Mesodermal cell (in vitro differentiated cells): ENCODE results near the gene GAGE13. TPM values are rescaled to one million over a fixed set of nuclear protein-coding genes. Genes with fewer than 3 reads are reported as not detected.
"Not testable (repeated sequence)": the region's sequence is repeated elsewhere in the genome, so short reads cannot be mapped to it uniquely, and the experiment has no call there.

Experiments used
- H3K27ac ChIP-seq: 2 replicates; pipeline ENCODE4 v1.7.0; 2013; ENCODE audit warnings: mild to moderate bottlenecking, low read depth, low read length, moderate library complexity; ENCODE audit not compliant: severe bottlenecking
- H3K36me3 ChIP-seq: 2 replicates; pipeline ENCODE4 v1.7.1; 2013; ENCODE audit warnings: mild to moderate bottlenecking, low read length, moderate library complexity; ENCODE audit not compliant: control insufficient read depth, insufficient read depth
- H3K4me1 ChIP-seq: one replicate; pipeline ENCODE4 v1.7.1; 2013; ENCODE audit warnings: mild to moderate bottlenecking, low read length; ENCODE audit not compliant: insufficient read depth, control insufficient read depth, poor library complexity, severe bottlenecking
- H3K4me3 ChIP-seq: 2 replicates; pipeline ENCODE4 v1.7.0; 2013; ENCODE audit warnings: low read length, control low read depth, mild to moderate bottlenecking; ENCODE audit not compliant: insufficient read depth, poor library complexity, severe bottlenecking; ENCODE audit errors: extremely low read depth
- H3K9me3 ChIP-seq: 2 replicates; pipeline ENCODE4 v1.7.1; 2013; ENCODE audit warnings: mild to moderate bottlenecking, low read length, moderate library complexity; ENCODE audit not compliant: control insufficient read depth
- WGBS, 2 experiments: methylation state at CpG; one replicate each; pipeline ENCODE4 v1.1.5; 2013; ENCODE audit warnings: missing lambda C conversion rate in 2 of 2; ENCODE audit not compliant: insufficient coverage in 2 of 2; 5-methylcytosine and 5-hydroxymethylcytosine counted together
- polyA plus RNA-seq, 2 experiments: library from polyadenylated mRNA; stranded (reverse); fragments of 50-300 nt; gene quantifications; one replicate each; pipeline ENCODE4 v1.2.3, GENCODE V29; 2013

Gene GAGE13, protein sequence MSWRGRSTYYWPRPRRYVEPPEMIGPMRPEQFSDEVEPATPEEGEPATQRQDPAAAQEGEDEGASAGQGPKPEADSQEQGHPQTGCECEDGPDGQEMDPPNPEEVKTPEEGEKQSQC
- not detected for polyA plus RNA-seq (2013, experiment 1 of 2)
- not detected for polyA plus RNA-seq (2013, experiment 2 of 2)

DNA sequence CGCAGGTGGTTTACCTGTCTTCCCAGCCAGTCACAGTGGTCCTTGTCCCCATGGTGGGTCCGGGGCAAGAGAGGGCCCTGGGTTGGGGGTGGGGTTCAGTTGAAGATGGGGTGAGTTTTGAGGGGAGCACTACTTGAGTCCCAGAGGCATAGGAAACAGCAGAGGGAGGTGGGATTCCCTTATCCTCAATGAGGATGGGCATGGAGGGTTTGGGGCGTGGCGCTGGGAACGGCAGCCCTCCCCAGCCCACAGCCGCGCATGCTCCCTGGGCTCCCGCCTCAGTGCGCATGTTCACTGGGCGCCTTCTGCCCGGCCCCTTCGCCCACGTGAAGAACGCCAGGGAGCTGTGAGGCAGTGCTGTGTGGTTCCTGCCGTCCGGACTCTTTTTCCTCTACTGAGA lies at the start of gene GAGE13:
Gene GAGE13, plus strand, starts transcription at position 301 of the 400 bp plus-strand sequence. CDS start 1,156 bp downstream, outside the sequence.
- H3K4me3 ChIP-seq, H3K36me3 ChIP-seq, H3K9me3 ChIP-seq, H3K27ac ChIP-seq, H3K4me1 ChIP-seq: not testable (repeated sequence)
- WGBS, 2 experiments: no CpG with 5 or more reads among the region's 16 CpGs

DNA sequence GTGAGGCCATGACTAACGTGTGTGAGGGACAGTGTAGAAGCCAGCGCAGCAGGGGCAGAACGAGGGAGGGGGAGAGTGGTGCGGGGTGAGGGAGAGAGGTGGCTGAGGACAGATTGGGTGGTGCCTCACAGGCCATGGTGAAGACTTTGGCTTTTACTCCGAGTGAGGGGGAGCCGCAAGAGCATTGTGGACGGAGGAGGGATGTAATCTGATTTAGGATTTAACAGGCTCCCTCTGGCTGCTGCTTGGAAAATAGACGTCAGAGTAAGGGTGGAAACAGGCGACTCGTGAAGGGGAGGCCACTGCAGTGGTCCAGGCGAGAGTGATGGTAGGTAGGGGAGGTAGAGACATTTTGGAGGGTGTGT lies 48.8 kb upstream of the GAGE13 start:
- Histone ChIP-seq H3K27ac (no peak overlapping the region), H3K36me3 (no peaks in the 10 kb centered on the region), H3K4me3 (no peak overlapping the region), H3K9me3 (no peaks in the 10 kb centered on the region), H3K4me1 (no peaks in the 10 kb centered on the region)
- WGBS, 2 experiments: 12 to 44% methylated on average over 3 to 7 of the region's 11 CpGs

DNA sequence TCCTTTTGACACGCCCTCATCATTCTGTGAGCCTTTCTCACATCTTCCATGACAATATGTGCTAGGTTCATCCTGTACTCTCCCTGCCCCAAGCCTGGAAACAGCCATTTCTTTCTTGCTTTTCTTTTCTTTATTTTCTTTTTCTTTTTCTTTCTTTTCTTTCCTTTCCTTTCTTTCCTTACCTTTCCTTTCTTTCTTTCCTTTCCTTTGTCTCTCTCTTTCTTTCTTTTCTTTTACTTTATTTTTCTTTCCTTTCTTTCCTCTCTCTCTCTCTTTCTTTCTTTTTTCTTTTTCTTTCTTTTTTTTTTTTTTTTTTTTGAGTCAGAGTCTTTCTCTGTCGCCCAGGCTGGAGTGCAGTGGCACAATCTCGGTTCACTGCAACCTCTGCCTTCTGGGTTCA lies 47.2 kb upstream of the GAGE13 start:
- Histone ChIP-seq H3K4me3 (no peak overlapping the region), H3K27ac (no peak overlapping the region), H3K4me1 (no peaks in the 10 kb centered on the region), H3K9me3 (no peaks in the 10 kb centered on the region), H3K36me3 (no peaks in the 10 kb centered on the region)
- 100% methylated on average over 2 to 3 of the region's 3 CpGs for WGBS, 2 experiments

DNA sequence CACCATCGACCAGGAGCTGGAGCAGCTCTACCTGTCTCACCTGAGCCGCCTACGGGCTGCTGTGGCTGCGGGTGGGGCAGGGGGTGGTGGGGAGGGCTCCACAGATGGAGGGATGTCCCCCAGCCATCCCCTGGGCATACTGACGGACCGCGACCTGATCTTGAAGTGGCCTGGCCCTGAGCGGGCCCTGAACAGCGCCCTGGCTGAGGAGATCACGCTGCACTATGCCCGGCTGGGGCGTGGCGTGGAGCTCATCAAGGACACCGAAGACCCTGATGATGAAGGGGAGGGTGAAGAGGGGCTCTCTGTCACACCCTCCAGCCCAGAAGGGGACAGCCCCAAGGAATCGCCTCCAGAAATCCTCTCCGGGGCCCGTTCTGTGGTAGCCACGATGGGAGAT lies 45.2 kb upstream of the GAGE13 start:
- 98 to 100% methylated on average over 1 to 9 of the region's 18 CpGs for WGBS, 2 experiments
- Histone ChIP-seq H3K9me3 (no peaks in the 10 kb centered on the region), H3K4me1 (no peaks in the 10 kb centered on the region), H3K4me3 (no peak overlapping the region), H3K27ac (no peak overlapping the region), H3K36me3 (no peaks in the 10 kb centered on the region)

DNA sequence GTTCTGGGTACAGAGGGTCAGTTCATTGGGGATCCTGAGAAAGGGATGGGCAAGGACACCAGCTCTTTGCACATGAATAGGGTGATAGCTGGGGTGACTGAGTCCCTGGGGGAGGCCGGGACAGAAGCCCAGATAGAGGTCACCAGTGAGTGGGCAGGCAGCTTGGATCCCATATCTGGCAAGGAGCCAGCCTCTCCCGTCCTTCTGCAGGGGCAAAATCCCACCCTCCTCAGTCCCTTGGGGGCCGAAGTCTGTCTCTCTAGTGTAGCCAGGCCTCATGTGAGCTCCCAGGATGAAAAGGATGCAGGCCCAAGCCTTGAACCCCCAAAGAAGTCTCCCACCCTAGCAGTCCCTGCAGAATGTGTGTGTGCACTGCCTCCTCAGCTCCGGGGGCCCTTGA lies 44.8 kb upstream of the GAGE13 start:
- no peaks in the 10 kb centered on the region for H3K9me3 ChIP-seq
- no peak overlapping the region for H3K27ac ChIP-seq
- H3K36me3 ChIP-seq: no peaks in the 10 kb centered on the region
- 94 to 100% methylated on average over 2 of the region's 4 CpGs for WGBS, 2 experiments
- no peaks in the 10 kb centered on the region for H3K4me1 ChIP-seq
- no peak overlapping the region for H3K4me3 ChIP-seq

DNA sequence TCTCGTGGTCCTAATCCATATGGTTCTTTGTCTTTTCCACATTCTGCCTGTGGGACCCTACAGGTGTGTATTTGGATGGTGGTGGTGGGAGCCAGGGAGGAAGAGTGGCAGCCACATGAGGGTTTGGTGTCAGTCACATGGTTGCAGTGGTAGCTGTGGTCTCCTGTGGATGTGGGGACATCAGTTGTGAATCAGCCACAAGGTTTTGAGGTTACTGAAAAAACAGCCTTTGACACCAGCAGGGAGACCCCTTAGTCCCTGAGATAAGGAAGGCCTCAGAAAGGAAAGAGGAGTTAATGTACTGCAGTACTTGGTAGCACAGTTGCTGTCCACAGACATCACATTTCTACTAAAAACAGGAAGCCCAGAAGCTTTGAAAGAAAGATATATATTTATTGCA lies 43.7 kb upstream of the GAGE13 start:
- Histone ChIP-seq H3K4me3 (no peak overlapping the region), H3K27ac (no peak overlapping the region), H3K4me1 (no peaks in the 10 kb centered on the region), H3K36me3 (no peaks in the 10 kb centered on the region), H3K9me3 (no peaks in the 10 kb centered on the region)
- no CpG with 5 or more reads among the region's 1 CpG for WGBS, 2 experiments

DNA sequence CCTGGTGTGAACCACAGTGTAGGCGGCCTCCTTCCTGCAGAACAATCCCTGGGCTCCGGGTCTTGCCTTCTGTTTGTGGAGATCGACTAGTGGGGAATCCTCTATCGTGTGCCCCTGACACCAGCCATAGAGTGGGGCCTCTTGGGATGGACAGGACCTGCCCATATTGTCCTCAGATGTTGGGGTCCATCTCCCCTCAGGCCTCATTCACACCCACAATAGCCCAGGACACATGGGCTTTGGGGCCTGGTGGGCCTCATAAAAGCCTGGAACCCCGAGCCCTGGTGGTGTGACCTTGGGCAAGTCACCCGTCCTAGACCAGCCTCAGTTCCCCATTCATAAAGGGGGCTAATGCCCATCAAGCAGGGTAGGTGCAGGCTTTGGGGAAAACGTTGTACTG lies 41.2 kb upstream of the GAGE13 start:
- 80 to 100% methylated on average over 1 to 2 of the region's 7 CpGs for whole genome bisulfite sequencing, 2 experiments
- H3K27ac ChIP-seq: no peak overlapping the region
- no peaks in the 10 kb centered on the region for H3K4me1 ChIP-seq
- no peaks in the 10 kb centered on the region for H3K9me3 ChIP-seq
- H3K36me3 ChIP-seq: no peaks in the 10 kb centered on the region
- no peak overlapping the region for H3K4me3 ChIP-seq

DNA sequence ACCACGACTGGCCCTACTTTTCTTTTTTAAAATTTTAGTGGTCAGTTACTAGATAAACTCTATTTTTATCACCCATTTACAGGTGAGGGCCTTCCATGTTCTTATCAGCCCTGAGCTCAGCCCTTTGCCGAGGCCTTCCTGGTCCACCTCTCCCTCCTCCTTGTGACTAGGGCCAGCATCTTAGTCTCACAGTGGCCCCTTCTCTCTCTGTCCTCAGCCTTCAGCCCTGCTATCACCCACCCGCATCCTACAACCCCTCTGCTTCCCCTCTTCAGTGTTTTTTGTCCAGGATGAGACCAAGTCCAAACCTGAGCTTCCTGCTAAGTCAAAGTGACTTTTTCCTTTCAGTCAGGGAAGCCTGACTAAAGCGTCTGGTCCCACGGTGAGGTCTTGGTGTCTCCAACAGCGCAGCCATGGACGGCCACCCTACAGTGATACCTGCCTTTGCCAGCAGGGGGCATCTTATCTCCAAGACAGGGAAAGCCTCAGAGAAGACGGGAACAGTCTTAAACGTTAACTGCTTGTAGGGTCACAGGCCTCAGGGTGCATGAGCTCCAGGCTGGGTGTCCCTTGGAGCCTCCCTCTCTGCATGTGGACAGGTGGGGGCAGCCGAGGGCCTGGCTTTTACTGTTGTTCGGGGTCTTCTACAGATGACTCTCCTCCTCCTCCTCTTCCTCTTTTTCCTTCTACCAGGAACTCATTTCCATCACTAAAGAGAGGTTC lies 39.6 kb upstream of the GAGE13 start:
- no peaks in the 10 kb centered on the region for H3K9me3 ChIP-seq
- no peaks in the 10 kb centered on the region for H3K4me1 ChIP-seq
- H3K36me3 ChIP-seq: no peaks in the 10 kb centered on the region
- 32 to 36% methylated on average over 7 to 8 of the region's 11 CpGs for WGBS, 2 experiments
- no peak overlapping the region for H3K4me3 ChIP-seq
- no peak overlapping the region for H3K27ac ChIP-seq

DNA sequence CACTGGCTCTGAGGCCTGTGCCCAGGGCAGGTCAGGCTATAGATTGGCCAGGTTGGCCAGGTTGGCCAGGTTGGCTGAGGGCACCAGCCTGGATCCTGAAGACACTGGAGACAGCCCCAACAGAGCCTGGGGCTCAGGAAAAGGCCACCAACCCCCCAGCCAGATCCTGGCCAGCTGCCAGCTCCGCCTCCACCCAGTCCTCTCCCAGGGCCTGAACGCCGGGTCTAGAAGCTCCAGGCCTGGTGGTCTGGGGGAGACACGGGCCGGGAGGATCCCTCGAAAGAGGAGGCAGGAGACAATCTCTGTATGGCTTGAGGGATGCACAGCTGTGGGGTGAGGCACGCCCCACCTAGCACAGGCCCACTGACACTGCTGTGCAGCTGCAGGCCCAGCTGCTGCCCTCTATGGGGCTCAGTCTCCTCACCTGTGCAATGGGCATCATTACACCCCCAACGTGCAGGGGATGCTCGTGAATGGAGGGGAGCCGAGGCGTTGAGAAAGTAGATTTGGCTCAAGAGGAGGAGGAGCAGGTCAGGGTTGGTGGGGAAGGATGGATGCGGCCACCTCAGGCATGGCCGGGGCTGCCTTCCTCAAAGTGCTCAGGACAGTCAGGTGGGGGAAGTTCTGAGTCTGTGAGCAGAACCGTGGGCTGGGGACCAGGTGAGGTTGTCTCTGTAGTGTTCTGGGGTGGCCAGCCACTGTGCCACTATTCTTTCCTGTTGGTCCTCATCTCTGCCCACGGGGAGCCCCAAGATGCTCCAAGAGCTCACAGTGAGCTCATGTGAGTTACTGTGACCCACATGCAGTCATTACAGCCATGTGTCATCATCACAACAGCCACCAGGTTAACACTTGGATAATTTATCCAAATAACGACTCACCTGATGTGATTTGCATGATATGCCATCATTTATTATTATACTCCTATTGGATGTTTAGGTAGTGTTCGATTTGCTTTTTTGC lies 38.7 kb upstream of the GAGE13 start:
- Histone ChIP-seq H3K4me3 (no peak overlapping the region), H3K9me3 (no peaks in the 10 kb centered on the region), H3K27ac (no peak overlapping the region), H3K36me3 (no peaks in the 10 kb centered on the region), H3K4me1 (no peaks in the 10 kb centered on the region)
- WGBS, 2 experiments: 100% methylated on average over 1 of the region's 17 CpGs; no CpG with 5 or more reads in 1 of the 2 experiments

DNA sequence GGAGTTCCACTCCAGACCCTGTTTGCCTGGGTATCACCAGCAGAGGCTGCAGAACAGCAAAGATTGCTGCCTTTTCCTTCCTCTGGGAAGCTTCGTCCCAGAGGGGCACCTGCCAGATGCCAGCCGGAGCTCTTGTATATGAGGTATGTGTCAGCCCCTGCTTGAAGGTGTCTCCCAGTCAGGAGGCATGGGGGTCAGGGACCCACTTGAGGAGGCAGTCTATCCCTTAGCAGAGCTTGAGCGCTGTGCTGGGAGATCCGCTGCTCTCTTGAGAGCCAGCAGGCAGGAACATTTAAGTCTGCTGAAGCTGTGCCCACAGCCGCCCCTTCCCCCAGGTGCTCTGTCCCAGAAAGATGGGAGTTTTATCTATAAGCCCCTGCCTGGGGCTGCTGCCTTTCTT lies 32.1 kb upstream of the GAGE13 start:
- WGBS, 2 experiments: 90% methylated on average over 2 of the region's 5 CpGs; no CpG with 5 or more reads in 1 of the 2 experiments
- H3K27ac ChIP-seq, H3K36me3 ChIP-seq, H3K9me3 ChIP-seq, H3K4me1 ChIP-seq, H3K4me3 ChIP-seq: not testable (repeated sequence)
